Activated B cell treated with CpG ODN at 0.5 μM for 24 hours (primary cell): ENCODE results near the gene ZCWPW2. TPM values are rescaled to one million over a fixed set of nuclear protein-coding genes. Genes with fewer than 3 reads are reported as not detected.

ENCODE experiments used
- ATAC-seq: fragments of 200-7000 bp; cut with Tn5 transposase; one replicate; pipeline ENCODE4 v1.10.0; 2021; ENCODE audit warnings: low read depth, mild to moderate bottlenecking, moderate library complexity
- CTCF ChIA-PET: fragments of 350-600 bp; sonication (Branson Sonifier 250); formaldehyde crosslinking; loops from one replicate; lab custom pipeline; 2021; ENCODE audit warnings: antibody characterized with exemption; lab: Charles Lee
- POLR2A ChIA-PET: fragments of 350-600 bp; sonication (Branson Sonifier 250); formaldehyde crosslinking; loops from one replicate; lab custom pipeline; 2021; ENCODE audit warnings: antibody characterized with exemption; lab: Charles Lee
- DNase-seq: peaks from one replicate; pipeline ENCODE4 v3.0.0; 2022
- H3K27ac Mint-ChIP-seq: one replicate; pipeline ENCODE4 v1.8.0; 2020; ENCODE audit warnings: mixed read lengths
- H3K27me3 Mint-ChIP-seq: one replicate; pipeline ENCODE4 v1.8.0; 2021; ENCODE audit warnings: mixed read lengths
- H3K36me3 Mint-ChIP-seq: one replicate; pipeline ENCODE4 v1.8.0; 2021; ENCODE audit warnings: low read depth, mixed read lengths
- H3K4me1 Mint-ChIP-seq: one replicate; pipeline ENCODE4 v1.8.0; 2021; ENCODE audit warnings: mixed read lengths
- H3K4me3 Mint-ChIP-seq: one replicate; pipeline ENCODE4 v1.8.0; 2020; ENCODE audit warnings: mild to moderate bottlenecking, mixed read lengths
- H3K9me3 Mint-ChIP-seq: one replicate; pipeline ENCODE4 v1.8.0; 2020; ENCODE audit warnings: mixed read lengths
- intact Hi-C: fragments of 100-400 bp; cut with micrococcal nuclease; formaldehyde crosslinking; loops from one replicate; pipeline ENCODE4 v1.15.1; 2024
- total RNA-seq: library from RNA; stranded (reverse); gene quantifications from 2 replicates; pipeline ENCODE4 v1.2.3, GENCODE V29; 2022
- TF ChIP-seq, protein P1 (sequence below): fragments of 200-600 bp; IDR thresholded peaks from one replicate; pipeline ENCODE4 v1.8.0; 2022; ENCODE audit warnings: antibody characterized with exemption, mild to moderate bottlenecking

Gene ZCWPW2
- total RNA-seq, 1 donor from 2014 or later: not detected

DNA sequence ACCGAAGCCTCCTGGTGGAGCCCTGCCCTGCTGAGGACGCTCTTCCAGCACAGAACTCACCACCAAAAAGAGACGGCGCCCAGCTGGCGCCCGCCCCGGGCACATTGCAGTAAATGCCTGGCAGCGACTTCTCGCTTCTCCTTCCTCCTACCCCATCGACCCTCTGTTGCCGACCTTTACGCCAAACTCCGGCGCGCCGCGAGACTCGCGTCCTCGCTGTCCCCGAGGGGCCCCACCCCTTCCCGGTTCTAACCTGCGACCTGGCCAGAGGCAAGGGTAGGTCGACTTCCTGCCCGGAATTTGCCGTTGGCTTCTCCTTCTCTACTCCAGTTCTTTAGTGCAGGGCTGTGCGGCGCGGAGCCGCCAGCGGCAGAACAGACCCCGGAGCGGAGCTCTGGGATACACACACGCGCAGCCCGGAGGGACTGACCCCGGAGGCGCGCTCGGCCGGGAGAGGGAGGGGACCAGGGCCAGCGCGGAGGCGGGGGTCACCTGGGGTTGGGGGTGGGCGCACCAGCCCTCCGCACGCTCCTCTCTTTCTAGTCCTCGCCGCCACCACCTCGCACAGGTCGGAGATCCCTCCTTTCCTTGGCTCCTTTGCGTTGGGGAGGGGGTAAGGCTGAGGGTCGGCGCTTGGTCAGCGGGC lies 226.7 kb downstream of the ZCWPW2 start:
- Mint-ChIP-seq H3K36me3 (no peaks in the 10 kb centered on the region), H3K4me3 (no peak overlapping the region), H3K4me1 (no peaks in the 10 kb centered on the region), H3K9me3 (no peaks in the 10 kb centered on the region), H3K27me3 (peaks cover 28% of the 10 kb centered on the region), H3K27ac (no peak overlapping the region)
- intact Hi-C loops: no loop called here
- DNase-seq (no peak), ATAC-seq (no peak)
- ChIA-PET POLR2A (no interaction called here), CTCF (no interaction called here)
- TF ChIP-seq, protein P1, sequence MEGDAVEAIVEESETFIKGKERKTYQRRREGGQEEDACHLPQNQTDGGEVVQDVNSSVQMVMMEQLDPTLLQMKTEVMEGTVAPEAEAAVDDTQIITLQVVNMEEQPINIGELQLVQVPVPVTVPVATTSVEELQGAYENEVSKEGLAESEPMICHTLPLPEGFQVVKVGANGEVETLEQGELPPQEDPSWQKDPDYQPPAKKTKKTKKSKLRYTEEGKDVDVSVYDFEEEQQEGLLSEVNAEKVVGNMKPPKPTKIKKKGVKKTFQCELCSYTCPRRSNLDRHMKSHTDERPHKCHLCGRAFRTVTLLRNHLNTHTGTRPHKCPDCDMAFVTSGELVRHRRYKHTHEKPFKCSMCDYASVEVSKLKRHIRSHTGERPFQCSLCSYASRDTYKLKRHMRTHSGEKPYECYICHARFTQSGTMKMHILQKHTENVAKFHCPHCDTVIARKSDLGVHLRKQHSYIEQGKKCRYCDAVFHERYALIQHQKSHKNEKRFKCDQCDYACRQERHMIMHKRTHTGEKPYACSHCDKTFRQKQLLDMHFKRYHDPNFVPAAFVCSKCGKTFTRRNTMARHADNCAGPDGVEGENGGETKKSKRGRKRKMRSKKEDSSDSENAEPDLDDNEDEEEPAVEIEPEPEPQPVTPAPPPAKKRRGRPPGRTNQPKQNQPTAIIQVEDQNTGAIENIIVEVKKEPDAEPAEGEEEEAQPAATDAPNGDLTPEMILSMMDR: no peak

Other genes starting within 250 kb of the ZCWPW2 start
- gene CMC1, start 107.1 kb upstream of the ZCWPW2 start, total RNA-seq: 10.9 and 14.2 TPM in 2 replicates
- gene AZI2, start 103 bp downstream of the ZCWPW2 start, total RNA-seq: 20.8 and 21.8 TPM in 2 replicates